ENCODE measurements around the gene TLR2. TPM values are rescaled to one million over a fixed set of nuclear protein-coding genes. Genes with fewer than 3 reads are reported as not detected.

TLR2 gene
- total and polyA plus RNA-seq, 2 donors (not counting 3 experiments of a cell fraction or from before 2014, with no cell fraction given): 0.29 to 1.4 TPM

Other genes starting within 250 kb of the TLR2 start
- gene TMEM131L, start 217.9 kb upstream of the TLR2 start, total RNA-seq: 19.1 and 21.2 TPM in 2 replicates
- 7.2 and 7.7 TPM in 2 replicates for gene TMEM131L, start 217.9 kb upstream of the TLR2 start, polyA plus RNA-seq
- gene RNF175, start 75.7 kb downstream of the TLR2 start, total RNA-seq: not detected in 2 replicates
- not detected in 2 replicates for gene RNF175, start 75.7 kb downstream of the TLR2 start, polyA plus RNA-seq
- gene SFRP2, start 104.8 kb downstream of the TLR2 start, total RNA-seq: not detected in 2 replicates
- 0.04 TPM in 1 of 2 replicates, not detected in the other for gene SFRP2, start 104.8 kb downstream of the TLR2 start, polyA plus RNA-seq